ENCODE data around the gene TAF10.

Gene TAF10

GRCh38 chr11:6561288-6561687 lies 50.7 kb downstream of the TAF10 start:
- FAIRE-seq: no peak
- DNase-seq (ENCODE audit: insufficient read length, low spot score): no peak
